Suprapubic skin (tissue), 4 donors: Measurements from ENCODE around the gene PCSK2.

ENCODE experiments used
- CTCF ChIP-seq, 2 donors: fragments of 200-600 bp in 1 of 2; fragments of 450-650 bp in 1 of 2; sonication (generic) in 1 of 2; IDR thresholded peaks; one replicate each; pipeline ENCODE4 v1.5.1; 2016 to 2019; ENCODE audit warnings: antibody characterized with exemption in 2 of 2, mild to moderate bottlenecking in 1 of 2, moderate library complexity in 1 of 2
- POLR2A ChIP-seq, 2 donors: fragments of 450-650 bp; IDR thresholded peaks; one replicate each; pipeline ENCODE4 v1.6.1; 2017; ENCODE audit warnings: antibody characterized with exemption in 2 of 2, mild to moderate bottlenecking in 2 of 2, moderate library complexity in 2 of 2
- POLR2AphosphoS5 ChIP-seq, 3 donors: sonication (generic); formaldehyde crosslinking; IDR thresholded peaks; one replicate each; pipeline ENCODE4 v1.6.1; 2017; ENCODE audit warnings: antibody characterized with exemption in 3 of 3

- TF ChIP-seq POLR2A (IDR thresholded peaks at IDR 0.05), result no peak
- no peak for TF ChIP-seq CTCF (IDR thresholded peaks at IDR 0.05)
- TF ChIP-seq POLR2AphosphoS5 (IDR thresholded peaks at IDR 0.05), result no peak
These were observed 35.9 kb downstream of the PCSK2 start for GRCh38 chr20:17262786-17263185.
